NT2/D1 (cell line): ENCODE results near the gene PHACTR1.

ENCODE experiments used
- SUZ12 ChIP-seq: IDR thresholded peaks from 2 replicates; pipeline ENCODE4 v1.6.1; 2011; ENCODE audit not compliant: insufficient read length, insufficient read depth; ENCODE audit errors: extremely low read depth
- YY1 ChIP-seq: IDR thresholded peaks from 2 replicates; pipeline ENCODE4 v1.6.1; 2011; ENCODE audit not compliant: insufficient read length, insufficient read depth
- ZNF274 ChIP-seq: IDR thresholded peaks from 2 replicates; pipeline ENCODE4 v1.6.1; 2011; ENCODE audit warnings: mild to moderate bottlenecking, low read depth, low read length

- TF ChIP-seq YY1 (no peak), ZNF274 (no peak), SUZ12 (no peak)
Observed at GRCh38 chr6:12893036-12893435, 176.5 kb downstream of the PHACTR1 start.
